SJCRH30 (cell line): ENCODE measurements around the gene NPTN. TPM values are rescaled to one million over a fixed set of nuclear protein-coding genes. Genes with fewer than 3 reads are reported as not detected.
A peak's percentile ranks its signal among the peaks of the same experiment; 100 is the strongest.

ENCODE experiments used
- DNase-seq, 2 experiments: peaks; one replicate each; pipeline ENCODE4 v3.0.0-alpha.2; 2015 to 2020
- H3K27ac ChIP-seq: fragments of 250-450 bp; sonication (Bioruptor Pico); 2 replicates; pipeline ENCODE4 v1.5.1; 2020; ENCODE audit warnings: mild to moderate bottlenecking, moderate library complexity
- H3K27me3 ChIP-seq: fragments of 250-450 bp; sonication (Bioruptor Pico); 2 replicates; pipeline ENCODE4 v1.5.1; 2020; ENCODE audit warnings: mild to moderate bottlenecking, moderate library complexity
- H3K36me3 ChIP-seq: fragments of 250-450 bp; sonication (Bioruptor Pico); 2 replicates; pipeline ENCODE4 v1.5.1; 2020; ENCODE audit warnings: mild to moderate bottlenecking, moderate library complexity
- H3K4me1 ChIP-seq: fragments of 250-450 bp; sonication (Bioruptor Pico); 2 replicates; pipeline ENCODE4 v1.5.1; 2020; ENCODE audit warnings: mild to moderate bottlenecking, moderate library complexity
- H3K4me3 ChIP-seq: fragments of 250-450 bp; sonication (Bioruptor Pico); 2 replicates; pipeline ENCODE4 v1.5.1; 2020; ENCODE audit warnings: mild to moderate bottlenecking, moderate library complexity
- H3K9me3 ChIP-seq: fragments of 250-450 bp; sonication (Bioruptor Pico); replicated peaks from 2 replicates; pipeline ENCODE4 v1.5.1; 2020; ENCODE audit warnings: mild to moderate bottlenecking, moderate library complexity
- total RNA-seq: library from RNA; depleted of rRNA; stranded (reverse); fragments of >200 nt; shearing (Covaris generic); gene quantifications from 2 replicates; pipeline ENCODE4 v1.2.3, GENCODE V29; 2014

NPTN gene
- total RNA-seq, 1 experiment from 2014 or later = 92.5 TPM

DNA sequence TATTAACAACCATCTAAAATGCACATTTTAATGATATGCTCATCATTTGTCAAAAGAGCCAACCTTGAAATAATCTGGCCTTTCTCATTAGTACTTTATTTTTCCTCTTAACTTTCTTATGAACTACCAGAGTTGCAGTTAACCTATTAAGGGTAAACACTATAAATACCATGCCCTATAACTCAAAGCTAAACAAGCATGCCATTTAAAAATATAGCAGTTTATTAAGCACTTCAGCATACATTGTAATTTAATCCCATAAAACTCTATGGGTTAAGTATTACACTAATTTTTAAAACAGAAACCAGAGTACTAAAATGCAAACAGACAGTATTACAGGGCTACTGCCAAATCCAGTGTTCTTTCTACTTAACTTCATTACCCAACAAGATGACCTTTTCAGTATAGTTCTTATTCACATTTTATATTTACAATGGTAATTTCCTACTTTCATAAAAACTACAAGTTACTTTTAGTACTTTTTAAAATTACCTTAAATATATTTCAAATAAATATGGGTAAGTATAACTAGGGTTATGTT, 11.8 kb downstream of the NPTN start:
- no peaks in the 10 kb centered on the region for H3K9me3 ChIP-seq
- peaks cover 32% of the 10 kb centered on the region for H3K4me1 ChIP-seq
- H3K27me3 ChIP-seq = no peaks in the 10 kb centered on the region
- H3K36me3 ChIP-seq = no peaks in the 10 kb centered on the region
- H3K27ac ChIP-seq = no peak overlapping the region
- H3K4me3 ChIP-seq = no peak overlapping the region
- no peak for DNase-seq

DNA sequence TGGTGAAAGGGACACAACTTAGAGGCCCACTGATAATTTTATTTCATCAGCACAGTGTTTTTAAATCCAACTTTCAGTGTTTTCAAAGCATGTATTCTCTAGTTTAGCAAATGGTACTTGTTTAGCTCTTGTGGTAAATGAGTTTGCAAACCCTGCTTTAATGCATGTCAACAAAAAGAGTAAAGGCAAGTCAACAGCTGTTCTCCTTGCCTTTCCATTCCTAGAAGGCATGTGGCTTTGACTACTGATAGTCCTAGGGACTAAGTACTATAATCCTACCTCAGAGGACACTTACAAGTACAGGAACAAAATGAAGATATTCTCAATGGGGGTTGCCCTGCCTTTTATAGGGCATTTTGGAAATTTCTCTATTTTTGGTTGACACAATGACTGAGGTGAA, 13.1 kb downstream of the NPTN start:
- Histone ChIP-seq H3K9me3 (no peaks in the 10 kb centered on the region), H3K4me3 (no peak overlapping the region), H3K27me3 (no peaks in the 10 kb centered on the region), H3K36me3 (no peaks in the 10 kb centered on the region), H3K4me1 (peaks cover 32% of the 10 kb centered on the region), H3K27ac (peak overlapping the region; percentile 54)
- DNase-seq = peak; percentile 19 to 73

- no peak overlapping the region for H3K27ac ChIP-seq
Measured at GRCh38 chr15:73617913-73618312, 15.3 kb downstream of the NPTN start.

DNA sequence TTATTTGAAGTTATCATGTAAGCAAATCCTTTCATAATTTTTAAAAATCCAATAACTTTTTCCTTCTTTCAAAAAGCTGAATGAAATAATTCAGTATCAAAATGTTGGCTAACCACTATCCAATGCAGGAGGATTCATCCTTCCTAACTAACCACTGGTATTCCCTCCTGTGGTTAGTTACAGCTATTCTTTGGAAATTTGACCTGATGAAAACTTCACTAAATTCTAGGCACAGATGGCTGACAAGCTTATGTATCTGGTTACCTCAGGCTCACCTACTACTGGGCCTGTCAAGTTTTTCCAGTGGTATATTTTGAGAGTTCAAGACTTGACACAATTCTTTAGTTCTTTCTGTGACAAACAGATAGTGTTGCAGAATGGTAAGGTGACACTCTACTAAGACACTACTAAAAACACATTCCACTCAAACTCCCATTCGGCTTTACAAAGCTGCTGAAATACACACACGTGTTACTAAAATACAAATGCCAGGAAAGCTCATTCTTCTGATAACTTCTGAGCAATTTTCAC, 15.8 kb downstream of the NPTN start:
- DNase-seq = peak in 1 of 2 experiments; percentile 55
- H3K27ac ChIP-seq = no peak overlapping the region
- H3K4me1 ChIP-seq = peaks cover 32% of the 10 kb centered on the region
- H3K4me3 ChIP-seq = no peak overlapping the region
- H3K36me3 ChIP-seq = no peaks in the 10 kb centered on the region
- H3K9me3 ChIP-seq = no peaks in the 10 kb centered on the region
- no peaks in the 10 kb centered on the region for H3K27me3 ChIP-seq

More at GRCh38 chr15:73617913-73618312, 15.3 kb downstream of the NPTN start:
- no peaks in the 10 kb centered on the region for H3K9me3 ChIP-seq
- H3K4me1 ChIP-seq = peaks cover 32% of the 10 kb centered on the region
- H3K27me3 ChIP-seq = no peaks in the 10 kb centered on the region
- DNase-seq = no peak
- H3K4me3 ChIP-seq = no peak overlapping the region
- H3K36me3 ChIP-seq = no peaks in the 10 kb centered on the region

DNA sequence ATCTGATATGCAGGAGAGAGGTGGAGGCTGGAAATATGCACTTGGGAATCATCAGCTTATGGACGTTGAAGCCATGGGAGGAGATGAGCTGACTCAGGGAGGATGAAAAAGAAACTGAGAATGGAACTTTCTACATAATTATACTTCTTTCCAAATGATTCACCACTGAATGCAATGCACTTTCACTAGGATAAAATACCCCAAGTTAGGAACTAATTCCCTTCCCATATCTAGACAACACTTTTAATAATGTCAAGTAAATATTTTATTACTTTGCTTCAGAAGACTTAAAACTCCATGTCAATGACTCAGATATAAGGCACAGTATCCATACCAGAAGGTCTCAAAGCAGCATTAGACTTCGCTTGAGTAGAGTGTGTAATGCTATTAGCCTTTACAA, 24.2 kb downstream of the NPTN start:
- Histone ChIP-seq H3K27me3 (no peaks in the 10 kb centered on the region), H3K27ac (no peak overlapping the region), H3K4me1 (peaks cover 3% of the 10 kb centered on the region; the same call in 1 of the 2 replicates), H3K4me3 (no peak overlapping the region), H3K9me3 (no peaks in the 10 kb centered on the region), H3K36me3 (no peaks in the 10 kb centered on the region)
- no peak for DNase-seq

- Histone ChIP-seq H3K4me1 (peaks cover 3% of the 10 kb centered on the region; the same call in 1 of the 2 replicates), H3K27me3 (no peaks in the 10 kb centered on the region), H3K36me3 (no peaks in the 10 kb centered on the region), H3K4me3 (no peak overlapping the region), H3K9me3 (no peaks in the 10 kb centered on the region), H3K27ac (no peak overlapping the region)
- no peak for DNase-seq
Measured at GRCh38 chr15:73608475-73608874, 24.7 kb downstream of the NPTN start.

- no peaks in the 10 kb centered on the region for H3K27me3 ChIP-seq
- H3K4me1 ChIP-seq = peaks cover 10% of the 10 kb centered on the region; the same call in 1 of the 2 replicates
- no peaks in the 10 kb centered on the region for H3K9me3 ChIP-seq
- H3K36me3 ChIP-seq = no peaks in the 10 kb centered on the region
- H3K27ac ChIP-seq = no peak overlapping the region
- DNase-seq = no peak
- H3K4me3 ChIP-seq = no peak overlapping the region
Measured at GRCh38 chr15:73607843-73608242, 25.3 kb downstream of the NPTN start.

DNA sequence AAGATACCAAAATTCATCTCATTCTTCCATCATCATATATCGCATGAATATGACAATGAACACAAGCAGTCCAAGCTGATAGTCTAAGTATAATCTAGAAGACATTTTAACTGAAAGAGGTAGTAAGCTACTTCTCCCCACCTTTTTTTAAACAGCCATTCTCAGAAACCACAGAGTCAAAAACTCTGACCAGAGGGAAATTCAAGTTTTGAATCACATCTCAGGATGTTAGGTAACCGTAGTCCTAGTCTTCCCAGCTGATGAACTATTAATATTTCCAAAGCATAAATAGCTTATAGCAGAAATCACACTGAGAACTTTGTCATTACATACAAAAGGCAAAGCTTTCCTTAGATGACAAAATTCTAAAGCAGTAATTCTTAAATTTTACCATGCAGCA, 25.8 kb downstream of the NPTN start:
- no peak for DNase-seq
- Histone ChIP-seq H3K27me3 (no peaks in the 10 kb centered on the region), H3K9me3 (no peaks in the 10 kb centered on the region), H3K4me1 (peaks cover 14% of the 10 kb centered on the region; the same call in 1 of the 2 replicates), H3K4me3 (no peak overlapping the region), H3K36me3 (no peaks in the 10 kb centered on the region), H3K27ac (no peak overlapping the region)

DNA sequence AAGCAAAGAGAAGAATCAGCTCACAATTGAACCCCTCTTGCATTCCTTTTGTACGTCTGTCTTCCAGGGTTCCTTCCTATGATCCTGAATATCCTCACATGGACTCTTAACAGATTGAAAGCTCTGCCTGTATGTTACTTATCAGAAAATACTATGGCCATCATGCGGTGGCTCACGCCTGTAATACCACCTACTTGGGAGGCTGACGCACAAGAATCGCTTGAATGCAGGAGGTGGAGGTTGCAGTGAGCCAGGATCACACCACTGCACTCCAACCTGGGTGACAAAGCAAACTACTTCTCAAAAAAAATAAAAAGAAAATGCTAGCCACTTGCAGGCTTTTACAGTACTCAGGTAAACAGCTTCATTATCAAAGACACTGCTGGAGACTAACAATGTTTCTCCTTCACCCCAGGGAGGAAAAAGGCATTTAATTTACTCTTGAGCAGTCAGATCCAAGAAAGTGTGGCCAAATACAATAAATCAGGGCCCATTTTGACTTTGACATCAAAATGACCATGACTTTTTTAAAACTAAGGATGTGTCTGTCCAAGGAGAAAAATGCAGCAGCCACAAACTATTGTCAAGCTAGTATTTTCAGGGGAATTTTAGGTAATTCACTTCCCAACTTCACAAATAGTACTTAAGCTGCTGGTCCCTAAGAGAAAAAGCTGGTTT, 27.3 kb downstream of the NPTN start:
- Histone ChIP-seq H3K27ac (no peak overlapping the region), H3K4me3 (no peak overlapping the region), H3K36me3 (no peaks in the 10 kb centered on the region), H3K9me3 (no peaks in the 10 kb centered on the region), H3K27me3 (no peaks in the 10 kb centered on the region), H3K4me1 (peaks cover 24% of the 10 kb centered on the region)
- no peak for DNase-seq

DNA sequence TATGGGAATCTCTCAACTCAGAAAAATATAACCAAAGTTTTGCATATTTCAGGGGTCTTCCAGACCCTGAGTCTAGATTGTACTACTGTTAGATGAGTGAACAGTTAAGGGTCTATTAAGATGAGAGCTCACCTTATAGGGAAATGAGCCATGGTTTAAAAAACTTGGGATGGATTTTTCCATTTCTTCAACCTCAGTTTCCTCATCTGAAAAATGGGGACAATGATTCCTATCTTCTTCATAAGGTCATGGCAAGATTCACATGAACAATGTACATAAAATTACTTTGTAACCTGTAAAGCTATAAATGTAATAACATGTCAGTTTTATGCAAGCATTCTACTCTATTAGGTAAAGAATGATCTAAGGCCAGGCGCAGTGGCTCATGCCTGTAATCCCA, 28.7 kb downstream of the NPTN start:
- no peak overlapping the region for H3K27ac ChIP-seq
- H3K27me3 ChIP-seq = no peaks in the 10 kb centered on the region
- no peaks in the 10 kb centered on the region for H3K9me3 ChIP-seq

GRCh38 chr15:73602992-73603391, 30.2 kb downstream of the NPTN start:
- Histone ChIP-seq H3K4me1 (peaks cover 37% of the 10 kb centered on the region), H3K27me3 (no peaks in the 10 kb centered on the region), H3K4me3 (no peak overlapping the region), H3K36me3 (no peaks in the 10 kb centered on the region), H3K27ac (peak overlapping the region; percentile 66; the same call in 1 of the 2 replicates), H3K9me3 (no peaks in the 10 kb centered on the region)
- DNase-seq = no peak

More for the DNA sequence above, 28.7 kb downstream of the NPTN start:
- H3K4me3 ChIP-seq = no peak overlapping the region
- H3K36me3 ChIP-seq = no peaks in the 10 kb centered on the region
- DNase-seq = no peak
- peaks cover 37% of the 10 kb centered on the region for H3K4me1 ChIP-seq

DNA sequence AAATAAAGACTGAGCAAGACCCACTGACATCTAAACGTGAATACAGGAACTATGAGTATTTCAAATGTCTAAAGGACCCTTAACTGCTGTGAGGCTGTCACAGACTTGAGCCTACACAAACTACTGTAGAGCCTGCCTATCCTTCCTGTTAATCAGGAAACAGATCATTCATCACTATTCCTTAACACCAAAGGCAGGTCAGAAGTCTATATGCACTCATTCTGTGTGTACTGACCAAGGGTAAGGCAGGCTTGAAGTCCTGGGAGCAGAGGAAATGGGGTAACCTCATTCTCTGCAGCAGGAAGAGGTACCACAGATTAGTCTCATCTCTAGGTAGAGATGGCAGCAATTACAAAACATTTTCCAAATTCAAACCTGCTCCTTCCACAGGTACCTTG, 30.7 kb downstream of the NPTN start:
- H3K4me1 ChIP-seq = peaks cover 37% of the 10 kb centered on the region
- no peaks in the 10 kb centered on the region for H3K36me3 ChIP-seq
- H3K9me3 ChIP-seq = no peaks in the 10 kb centered on the region
- H3K27ac ChIP-seq = peak overlapping the region; percentile 66
- DNase-seq = no peak
- H3K27me3 ChIP-seq = no peaks in the 10 kb centered on the region
- H3K4me3 ChIP-seq = peak overlapping the region; percentile 20

- peak overlapping the region; percentile 20 for H3K4me3 ChIP-seq
Measured at GRCh38 chr15:73601451-73602445, 31.4 kb downstream of the NPTN start.

DNA sequence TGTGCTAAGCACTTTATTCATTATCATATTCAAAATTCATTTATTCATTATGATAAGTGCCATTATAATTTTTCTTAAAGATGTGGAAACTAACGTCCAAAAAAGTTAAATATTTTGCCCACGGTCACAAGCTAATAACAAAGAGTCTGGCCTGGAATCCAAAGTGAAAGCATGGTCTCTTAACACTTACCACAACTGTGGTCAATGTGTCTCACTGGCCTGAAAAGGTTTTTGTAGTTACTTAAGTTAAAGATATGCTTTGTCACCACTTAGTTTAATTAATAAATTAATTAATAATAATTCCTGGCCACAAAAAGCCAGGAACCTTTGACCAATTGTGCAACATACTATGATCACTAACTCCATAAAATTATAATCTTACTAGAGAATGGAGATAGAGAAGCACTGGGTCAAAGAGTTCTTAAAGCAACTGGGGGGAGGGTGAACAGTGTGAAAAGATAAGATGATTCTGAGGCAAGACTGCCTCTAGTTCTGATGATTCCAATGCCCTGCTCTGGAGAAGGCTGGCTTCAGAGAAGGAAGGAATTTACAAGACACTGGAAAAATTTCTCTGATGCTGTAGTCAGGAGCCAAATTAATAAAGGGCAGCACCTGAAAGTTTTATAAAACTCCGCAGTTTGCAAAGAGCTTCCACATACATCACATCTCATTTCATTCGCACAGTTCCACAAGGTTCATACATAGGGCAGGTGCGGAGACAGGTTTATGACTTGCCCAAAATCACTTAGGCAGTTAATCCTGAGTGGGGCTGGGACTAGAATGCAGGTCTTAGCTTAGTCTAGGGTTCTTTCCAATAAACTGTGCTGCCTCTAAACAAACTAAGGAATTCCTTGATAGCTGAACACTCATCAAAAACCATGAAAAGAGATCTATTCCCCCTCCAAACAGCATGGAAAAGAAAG, 32.5 kb downstream of the NPTN start:
- DNase-seq = no peak
- Histone ChIP-seq H3K4me1 (peaks cover 34% of the 10 kb centered on the region), H3K36me3 (no peaks in the 10 kb centered on the region), H3K27me3 (no peaks in the 10 kb centered on the region), H3K4me3 (no peak overlapping the region), H3K9me3 (no peaks in the 10 kb centered on the region), H3K27ac (peak overlapping the region; percentile 66)

More at GRCh38 chr15:73601451-73602445, 31.4 kb downstream of the NPTN start:
- peaks cover 34% of the 10 kb centered on the region for H3K4me1 ChIP-seq
- no peaks in the 10 kb centered on the region for H3K27me3 ChIP-seq
- no peaks in the 10 kb centered on the region for H3K36me3 ChIP-seq
- H3K27ac ChIP-seq = peak overlapping the region; percentile 66
- H3K9me3 ChIP-seq = no peaks in the 10 kb centered on the region
- peak; percentile 83 to 88 for DNase-seq
